GM21737 (cell line): ENCODE results near the gene CDH18.

ENCODE experiments used
- ATAC-seq: cut with Tn5 transposase; IDR thresholded peaks from one replicate; pipeline ENCODE4 v1.9.1; 2021; ENCODE audit warnings: mild to moderate bottlenecking, moderate library complexity; ENCODE audit not compliant: unreplicated experiment

CDH18 gene, protein sequence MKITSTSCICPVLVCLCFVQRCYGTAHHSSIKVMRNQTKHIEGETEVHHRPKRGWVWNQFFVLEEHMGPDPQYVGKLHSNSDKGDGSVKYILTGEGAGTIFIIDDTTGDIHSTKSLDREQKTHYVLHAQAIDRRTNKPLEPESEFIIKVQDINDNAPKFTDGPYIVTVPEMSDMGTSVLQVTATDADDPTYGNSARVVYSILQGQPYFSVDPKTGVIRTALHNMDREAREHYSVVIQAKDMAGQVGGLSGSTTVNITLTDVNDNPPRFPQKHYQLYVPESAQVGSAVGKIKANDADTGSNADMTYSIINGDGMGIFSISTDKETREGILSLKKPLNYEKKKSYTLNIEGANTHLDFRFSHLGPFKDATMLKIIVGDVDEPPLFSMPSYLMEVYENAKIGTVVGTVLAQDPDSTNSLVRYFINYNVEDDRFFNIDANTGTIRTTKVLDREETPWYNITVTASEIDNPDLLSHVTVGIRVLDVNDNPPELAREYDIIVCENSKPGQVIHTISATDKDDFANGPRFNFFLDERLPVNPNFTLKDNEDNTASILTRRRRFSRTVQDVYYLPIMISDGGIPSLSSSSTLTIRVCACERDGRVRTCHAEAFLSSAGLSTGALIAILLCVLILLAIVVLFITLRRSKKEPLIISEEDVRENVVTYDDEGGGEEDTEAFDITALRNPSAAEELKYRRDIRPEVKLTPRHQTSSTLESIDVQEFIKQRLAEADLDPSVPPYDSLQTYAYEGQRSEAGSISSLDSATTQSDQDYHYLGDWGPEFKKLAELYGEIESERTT

DNA sequence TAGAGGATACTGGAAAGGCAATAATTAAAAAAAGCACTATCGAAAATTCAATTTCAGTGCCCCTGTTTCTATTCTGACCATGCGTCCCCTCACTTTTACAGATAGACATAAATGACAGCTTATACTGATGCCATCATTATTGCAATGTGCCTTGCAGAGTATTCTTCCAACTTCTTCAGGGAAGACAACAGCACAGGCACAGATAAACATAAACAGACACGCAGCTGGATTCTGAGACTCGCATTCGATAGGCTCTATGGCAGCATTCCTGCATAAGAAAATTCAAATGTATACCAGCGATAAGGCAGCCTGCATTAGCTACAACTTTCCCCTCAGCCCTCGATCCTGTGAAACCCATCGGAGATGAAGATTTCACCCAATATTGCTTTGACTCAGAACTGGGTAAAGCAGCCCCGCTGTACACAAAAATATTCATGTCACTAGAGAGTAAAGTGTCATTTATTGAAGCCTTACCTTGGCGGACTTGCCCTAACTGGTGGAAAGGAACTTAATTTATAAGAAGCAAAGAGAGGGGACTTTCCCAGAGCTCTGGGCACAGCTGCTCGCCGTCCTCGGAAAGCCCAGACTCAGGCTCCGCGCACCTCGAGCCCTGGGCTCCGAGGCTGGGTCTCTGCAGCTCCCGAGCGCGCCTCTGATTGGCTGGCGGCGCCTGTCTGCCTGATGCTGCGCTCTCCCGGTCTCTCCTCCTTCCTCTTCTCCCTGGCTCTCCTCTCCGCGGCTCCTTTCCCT lies at the start of gene CDH18:
Gene CDH18, minus strand, starts transcription at position 589 of the 750 bp plus-strand sequence. CDS start 149,214 bp downstream, outside the sequence.
- ATAC-seq, result no peak

DNA sequence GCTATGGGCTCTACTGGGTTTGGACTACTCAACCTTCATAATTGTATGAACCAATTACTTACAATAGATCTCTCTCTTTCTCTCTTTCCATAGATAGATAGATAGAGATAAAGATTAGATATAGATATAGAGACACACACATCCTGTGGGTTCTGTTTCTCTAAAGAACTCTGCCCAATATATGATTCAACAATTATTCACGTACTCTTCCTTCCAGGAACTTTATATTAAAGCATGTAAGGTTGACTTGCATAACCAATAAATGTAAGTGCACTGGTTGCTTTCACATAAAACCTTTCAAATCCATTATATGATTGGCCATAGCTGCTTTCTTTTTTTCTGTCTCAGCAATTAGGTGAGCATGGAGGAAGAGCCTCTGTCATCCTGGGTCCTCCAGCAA lies 46.7 kb upstream of the CDH18 start:
- ATAC-seq, result no peak

DNA sequence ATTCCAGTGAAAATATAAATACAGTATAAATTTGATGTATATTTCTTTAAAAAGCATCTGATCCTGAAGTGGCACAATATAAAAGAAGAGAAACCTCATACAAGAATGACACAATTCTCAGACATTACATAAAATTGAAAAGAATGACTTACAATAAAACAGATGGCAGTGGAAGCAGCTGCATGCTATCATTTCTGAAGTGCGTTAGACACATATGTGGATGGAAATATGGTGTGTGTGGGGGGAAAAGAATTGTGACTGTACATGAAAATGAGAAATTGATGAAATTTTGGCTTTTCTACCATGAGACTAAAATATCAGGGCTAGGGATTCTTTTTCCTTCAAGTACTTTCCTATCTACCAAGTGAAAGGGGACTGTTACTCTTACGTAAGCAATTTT lies 45.9 kb upstream of the CDH18 start:
- no peak for ATAC-seq

DNA sequence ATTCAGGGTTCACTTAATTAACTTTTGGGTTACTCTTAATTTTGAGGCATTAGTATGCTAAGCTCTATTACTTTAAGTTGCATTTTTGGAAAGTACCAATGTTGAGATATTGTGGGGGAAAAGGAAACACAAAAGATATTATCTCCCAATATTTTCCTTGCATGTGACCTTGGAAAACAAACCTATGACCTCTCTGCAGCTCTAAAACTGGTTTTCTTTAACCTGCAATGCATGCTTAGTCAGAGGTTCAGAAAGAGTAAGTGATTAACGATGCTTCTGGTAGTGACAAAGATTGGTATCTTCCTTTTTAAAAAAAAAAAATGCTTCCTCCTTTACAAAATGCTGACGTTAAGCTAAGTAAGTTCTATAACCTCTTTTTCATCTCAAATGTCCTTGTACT lies 44.9 kb upstream of the CDH18 start:
- no peak for ATAC-seq

DNA sequence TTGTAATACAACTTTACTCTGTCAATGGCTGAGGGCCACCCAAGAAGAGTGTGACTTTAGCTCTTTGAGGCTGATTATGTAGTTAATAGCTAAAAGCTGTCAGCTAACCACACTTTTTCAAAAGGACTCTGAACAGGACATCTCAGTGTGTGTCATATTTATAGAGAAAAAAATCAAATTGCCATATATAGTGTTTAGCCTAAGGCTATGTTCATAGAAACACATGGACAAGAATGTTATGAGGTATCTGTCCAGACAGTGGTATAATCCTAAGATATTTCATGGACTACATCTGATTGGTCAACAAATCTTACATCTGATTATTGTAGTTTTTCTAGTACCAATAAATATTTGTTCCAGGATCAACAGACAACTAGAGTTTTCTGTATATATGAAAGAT lies 42.1 kb upstream of the CDH18 start:
- no peak for ATAC-seq

DNA sequence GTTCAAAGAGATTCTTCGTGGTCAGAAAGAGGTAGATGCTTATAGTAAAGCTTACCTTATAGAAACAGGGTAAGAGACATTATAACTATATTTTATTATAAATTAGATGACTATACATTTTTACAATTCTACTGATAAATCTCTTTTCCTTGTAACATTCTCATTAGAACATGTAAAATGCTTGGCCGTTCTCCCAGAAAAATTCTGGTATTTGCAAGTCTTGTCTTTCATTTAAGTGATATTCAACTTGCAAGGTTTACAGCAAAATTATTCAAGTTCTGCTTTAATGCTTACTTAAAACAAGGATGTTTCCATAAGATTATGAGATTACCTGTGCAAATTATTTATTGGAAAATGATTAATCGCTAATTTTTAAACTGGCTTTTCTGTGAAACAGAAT lies 41.3 kb upstream of the CDH18 start:
- no peak for ATAC-seq

DNA sequence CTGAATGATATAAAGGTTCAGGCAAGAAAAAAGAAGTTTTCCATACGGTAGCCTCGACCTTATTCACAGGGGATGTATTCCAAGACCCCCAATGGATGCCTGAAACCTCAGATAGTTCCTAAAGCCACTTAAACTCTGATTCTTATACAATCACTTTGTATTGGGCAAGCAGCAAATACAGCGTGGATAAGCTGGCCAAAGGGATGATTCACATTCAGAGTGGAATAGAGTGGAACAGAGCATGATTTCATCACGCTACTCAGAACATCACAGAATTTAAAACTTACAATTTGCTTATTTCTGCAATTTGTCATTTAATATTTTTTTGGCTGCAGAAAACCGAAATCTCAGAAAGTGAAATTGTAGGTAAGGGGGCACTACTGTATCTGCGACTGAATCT lies 40.5 kb upstream of the CDH18 start:
- no peak for ATAC-seq

DNA sequence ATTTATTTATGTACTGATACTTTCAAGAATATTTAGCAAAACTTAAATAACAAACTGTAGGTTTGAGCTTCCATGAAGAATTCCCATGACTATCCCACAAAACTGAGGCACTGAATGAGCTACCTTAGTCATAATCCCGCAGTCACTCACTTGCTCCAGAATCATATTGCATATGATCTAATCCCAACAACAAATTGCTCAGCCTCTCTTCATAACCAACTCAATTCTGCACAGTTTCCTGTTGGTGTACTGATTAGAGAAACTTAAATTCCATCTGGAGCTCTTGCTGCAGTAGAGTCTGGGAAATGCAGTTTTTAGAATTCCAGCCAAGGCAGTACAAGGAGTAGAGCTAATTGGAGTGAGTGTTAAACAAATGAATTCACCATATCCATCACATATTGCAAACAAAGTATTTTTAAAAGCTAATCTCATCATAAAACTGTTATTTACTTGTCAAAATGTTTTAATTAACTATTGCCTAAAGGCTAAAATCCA lies 35.7 kb upstream of the CDH18 start:
- no peak for ATAC-seq

DNA sequence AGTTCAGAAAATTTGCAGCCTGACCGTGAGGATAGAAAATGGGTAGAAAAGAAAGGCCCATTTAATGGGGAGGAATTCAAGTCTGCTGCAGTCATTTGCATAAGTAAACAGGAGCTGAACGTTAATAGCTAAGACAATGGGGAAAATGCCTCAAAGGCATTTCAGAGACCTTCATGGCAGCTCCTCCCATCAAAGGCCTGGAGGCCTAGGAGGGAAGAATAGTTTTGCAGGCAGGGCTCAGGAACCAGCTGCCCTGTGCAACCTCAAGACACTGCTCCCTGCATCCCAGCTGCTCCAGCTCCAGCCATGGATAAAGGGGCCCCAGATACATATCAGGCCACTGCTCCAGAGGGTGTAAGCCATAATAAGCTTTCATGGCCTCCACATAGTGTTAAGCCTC lies 32.2 kb upstream of the CDH18 start:
- no peak for ATAC-seq

DNA sequence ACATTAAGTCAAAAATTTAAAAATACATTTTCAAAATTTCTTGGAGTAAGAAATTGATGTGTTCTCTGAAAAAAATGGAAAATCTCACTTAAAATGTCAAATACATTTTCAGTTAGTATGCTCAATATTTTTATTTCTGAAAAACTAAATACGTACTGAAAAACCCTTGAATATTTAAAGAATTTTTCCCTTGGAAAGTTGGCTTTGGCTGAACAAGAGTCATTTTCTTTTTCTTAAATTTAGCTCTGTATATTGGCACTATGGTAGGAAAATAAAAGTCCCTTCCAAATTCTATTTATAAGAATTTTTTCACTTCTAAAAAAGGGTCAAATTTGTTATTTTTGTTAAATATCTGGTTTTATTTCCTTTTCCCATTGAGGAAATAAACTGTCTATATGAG lies 29.0 kb upstream of the CDH18 start:
- no peak for ATAC-seq

DNA sequence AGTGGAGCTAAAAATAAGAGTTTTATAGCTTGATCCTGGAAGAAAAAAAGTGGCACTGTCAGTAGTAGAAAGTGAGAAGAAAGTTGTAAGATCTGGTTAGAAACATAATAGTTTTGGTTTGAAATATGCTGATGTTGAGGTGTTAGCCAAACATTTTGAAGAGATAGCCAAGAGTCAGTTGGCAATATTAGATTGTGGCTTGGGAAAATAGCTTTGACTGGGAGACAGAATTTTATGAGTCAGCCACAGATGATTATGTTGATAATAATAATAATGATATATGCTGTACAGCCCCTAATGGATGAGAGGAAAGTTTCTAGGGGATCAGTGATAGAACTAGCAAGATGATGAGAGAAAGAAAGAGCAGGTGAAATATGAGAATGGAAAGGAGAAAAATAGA lies 12.4 kb upstream of the CDH18 start:
- ATAC-seq, result no peak

DNA sequence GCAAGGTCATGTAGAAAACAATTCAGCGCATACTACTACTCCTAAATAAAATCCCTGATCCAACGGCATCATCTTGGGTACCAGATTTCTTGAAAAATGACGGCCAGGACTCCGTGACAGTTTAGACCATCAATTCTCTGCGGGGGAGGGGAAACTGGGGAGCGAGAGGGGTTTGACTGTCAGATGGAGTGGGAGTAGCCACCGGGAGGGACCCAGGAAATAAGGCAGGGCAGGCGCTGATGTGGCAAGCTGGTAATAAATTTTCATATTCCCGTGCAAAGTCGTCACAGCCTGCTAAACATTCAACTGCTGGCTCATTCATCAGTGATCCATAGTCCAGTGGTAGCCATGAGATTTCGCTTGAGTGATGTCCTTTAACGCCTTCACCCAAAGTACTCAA lies 457 bp upstream of the CDH18 start:
- ATAC-seq, result no peak

DNA sequence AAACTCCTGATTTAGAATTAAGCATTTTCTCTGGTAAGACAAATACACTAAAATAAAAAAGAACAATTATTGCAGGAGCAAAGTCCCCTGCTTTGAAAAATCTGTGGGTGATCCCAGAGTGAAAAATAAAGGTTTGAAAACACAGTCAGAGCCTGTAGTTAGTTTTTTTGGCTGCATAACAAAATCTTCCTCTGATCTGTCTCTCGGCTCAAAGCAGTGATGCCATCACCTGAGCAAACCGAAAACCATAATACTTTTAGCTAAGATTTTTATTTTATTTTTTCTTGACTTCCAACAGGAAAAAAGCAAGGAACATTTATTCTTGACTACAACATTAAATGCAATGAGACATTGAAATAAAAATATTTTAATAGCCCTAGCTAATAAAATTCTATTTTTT lies 1.2 kb downstream of the CDH18 start:
- no peak for ATAC-seq

DNA sequence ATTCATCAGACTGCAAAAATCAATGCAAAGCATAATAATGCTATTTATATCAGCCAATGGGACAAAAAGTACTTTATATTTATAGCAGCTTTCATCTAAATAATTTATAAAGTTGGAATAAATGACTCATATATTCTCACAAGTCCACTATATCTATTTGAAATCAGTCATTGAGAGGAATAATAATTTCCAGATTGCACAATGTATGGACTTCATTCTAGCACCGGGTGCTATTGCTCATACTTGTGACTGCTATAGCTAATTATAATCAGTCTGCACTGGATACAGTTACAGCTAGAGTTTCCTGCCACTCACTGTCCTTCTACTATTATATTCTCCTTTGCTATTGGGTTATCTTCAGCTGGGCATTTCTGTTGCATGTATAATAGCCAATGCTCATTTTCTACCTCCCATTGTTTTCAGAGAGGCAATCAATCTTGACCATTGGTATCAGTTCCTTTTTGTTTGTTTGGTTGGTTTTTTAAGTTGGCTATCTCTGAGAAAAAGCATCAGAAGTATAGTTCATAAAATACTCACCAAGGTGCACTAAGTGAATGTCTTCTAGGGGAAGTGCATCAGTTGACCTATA lies 1.9 kb downstream of the CDH18 start:
- no peak for ATAC-seq

DNA sequence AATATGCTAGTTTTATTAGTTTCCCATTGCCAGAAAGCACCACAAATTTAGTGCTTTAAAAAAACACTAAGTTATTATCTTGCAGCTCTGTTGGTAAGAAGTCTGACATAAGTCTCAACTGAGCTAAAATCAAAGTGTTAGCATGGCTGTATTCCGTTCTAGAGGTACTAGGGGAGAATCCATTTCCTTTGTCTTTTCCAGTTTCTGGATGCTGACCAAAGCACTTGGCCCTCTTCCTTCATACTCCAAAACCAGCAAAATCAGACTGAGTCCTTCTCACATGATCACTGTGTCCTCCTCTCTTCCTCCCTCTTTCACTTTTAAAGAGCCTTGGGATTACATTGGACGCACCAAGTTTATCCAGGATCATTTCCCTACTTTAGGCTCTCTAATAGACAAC lies 9.5 kb downstream of the CDH18 start:
- ATAC-seq, result no peak

DNA sequence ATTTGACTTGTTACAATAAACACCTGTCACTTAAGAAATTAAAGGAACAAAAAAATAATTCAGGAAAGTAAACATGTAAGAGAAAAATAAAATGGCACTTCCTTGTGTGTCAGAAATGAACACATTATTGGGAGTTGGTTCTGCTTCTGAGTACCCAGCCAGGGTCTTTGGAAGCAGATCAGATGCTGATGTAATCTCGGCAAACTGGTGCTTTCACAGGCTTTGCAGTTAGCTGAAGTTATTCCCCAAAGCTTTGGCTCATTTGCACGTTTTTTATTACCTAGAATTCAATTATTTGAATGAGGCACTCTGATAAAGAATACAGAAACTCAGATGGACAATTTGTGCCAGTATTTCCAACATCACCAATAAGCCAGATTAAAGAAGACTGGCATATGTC lies 10.9 kb downstream of the CDH18 start:
- no peak for ATAC-seq

DNA sequence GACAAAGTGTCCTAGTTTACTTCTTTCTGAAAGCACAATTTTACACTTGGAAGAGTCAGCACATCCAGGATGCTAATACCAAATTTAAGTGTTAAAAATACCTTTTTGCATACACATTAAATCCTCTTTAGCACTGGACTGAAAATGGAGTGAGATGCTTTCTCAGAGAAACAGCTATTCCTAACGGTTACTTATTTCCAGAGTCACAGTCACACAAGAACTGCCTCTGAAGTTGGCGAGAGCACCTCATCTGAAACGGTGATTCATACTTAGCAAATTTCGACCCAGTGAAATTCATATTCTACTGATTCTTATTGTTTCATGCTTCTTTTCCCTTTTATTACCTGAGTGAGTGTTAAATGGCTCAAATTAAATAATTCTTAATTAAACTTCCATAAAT lies 12.2 kb downstream of the CDH18 start:
- ATAC-seq, result no peak

DNA sequence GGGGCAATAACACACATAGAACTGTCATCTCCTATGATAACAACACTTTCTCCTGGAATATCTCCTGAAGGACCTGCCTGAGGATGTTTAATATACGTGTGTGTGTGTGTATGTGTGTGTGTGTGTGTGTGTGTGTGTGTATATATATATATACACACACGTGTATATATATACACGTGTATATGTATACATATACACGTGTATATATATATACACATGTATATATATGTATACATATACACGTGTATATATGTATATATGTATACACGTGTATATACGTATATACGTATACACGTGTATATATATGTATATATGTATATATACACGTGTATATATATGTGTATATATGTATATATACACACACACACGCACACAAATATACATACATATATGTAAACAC lies 27.5 kb downstream of the CDH18 start:
- no peak for ATAC-seq

DNA sequence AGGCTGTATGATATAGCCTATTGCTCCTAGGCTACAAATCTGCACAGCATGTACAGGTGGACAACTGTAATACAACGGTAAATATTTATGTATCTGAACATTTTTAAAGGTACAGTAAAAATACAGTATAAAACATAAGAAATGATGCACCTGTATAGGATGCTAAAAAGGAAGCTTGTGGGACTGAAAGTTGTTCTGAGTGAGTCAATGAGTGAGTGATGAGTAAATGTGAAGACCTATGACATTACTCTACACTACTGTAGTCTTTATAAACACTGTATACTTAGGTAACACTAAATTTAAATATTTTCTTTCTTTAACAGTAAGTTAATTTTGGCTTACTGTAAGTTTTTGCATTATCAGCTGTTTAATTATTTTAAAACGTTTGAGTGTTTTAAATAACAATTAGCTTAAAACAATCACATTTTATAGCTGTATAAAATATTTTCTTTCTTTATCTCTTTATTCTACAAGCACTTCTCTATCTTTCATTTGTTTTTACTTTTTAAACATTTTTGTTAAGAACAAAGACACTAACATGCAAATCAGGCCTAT lies 28.1 kb downstream of the CDH18 start:
- ATAC-seq, result no peak

DNA sequence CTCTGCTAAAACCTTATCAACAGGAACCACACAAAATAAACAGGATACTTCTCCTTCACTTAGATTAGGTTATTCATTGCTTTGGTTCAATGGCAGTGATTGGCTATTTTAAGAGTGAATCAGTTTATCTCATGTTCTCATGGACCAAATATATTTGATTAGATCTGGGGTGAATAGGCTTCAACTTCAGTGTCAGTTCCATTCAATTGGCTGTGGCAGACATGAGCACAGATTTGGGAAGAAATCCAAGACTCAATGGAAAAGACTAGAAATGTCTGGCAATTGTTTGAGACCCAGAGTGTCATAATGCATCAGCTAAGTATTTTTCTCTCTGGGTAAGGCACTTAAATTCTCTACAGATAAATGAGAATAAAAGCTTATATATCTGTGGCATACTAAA lies 37.1 kb downstream of the CDH18 start:
- ATAC-seq, result no peak

DNA sequence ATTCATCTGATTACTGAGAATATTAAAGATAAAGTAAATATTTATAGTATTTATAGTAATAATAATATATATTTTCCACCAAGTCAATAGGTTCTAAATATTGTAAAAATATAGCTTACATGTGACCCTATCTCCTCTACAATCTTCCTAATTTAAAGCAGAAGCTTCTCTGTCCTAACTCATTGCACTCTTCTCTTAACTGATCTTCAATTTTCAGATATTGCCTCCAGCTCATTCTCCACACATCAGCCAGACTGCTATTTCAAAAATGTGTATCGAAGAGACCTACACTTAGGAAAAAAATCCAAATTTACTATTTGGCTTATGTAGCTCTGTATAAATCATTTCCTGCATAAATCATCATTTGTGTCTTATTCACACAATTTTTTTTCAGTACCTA lies 47.8 kb downstream of the CDH18 start:
- no peak for ATAC-seq
